ENCODE measurements around the gene CYP2J2.

- no peak for TF ChIP-seq YY1 (IDR thresholded peaks at IDR 0.05; ENCODE audit: insufficient read depth, insufficient read length)
- TF ChIP-seq ZNF274 (IDR thresholded peaks at IDR 0.05; ENCODE audit: low read depth, low read length): no peak
- TF ChIP-seq SUZ12 (IDR thresholded peaks at IDR 0.05; ENCODE audit: extremely low read depth, insufficient read depth, insufficient read length): no peak
Observed at GRCh38 chr1:59908682-59909081, 17.9 kb downstream of the CYP2J2 start.

Data from NT2/D1 (cell line).